EH (cell line): ENCODE measurements around the gene HDAC11.
"Not testable (repeated sequence)": the region's sequence is repeated elsewhere in the genome, so short reads cannot be mapped to it uniquely, and the experiment has no call there.

Experiments
- DNase-seq: peaks from one replicate; pipeline ENCODE4 v3.0.0-alpha.2; 2015; ENCODE audit warnings: low read depth

The HDAC11 gene

DNA sequence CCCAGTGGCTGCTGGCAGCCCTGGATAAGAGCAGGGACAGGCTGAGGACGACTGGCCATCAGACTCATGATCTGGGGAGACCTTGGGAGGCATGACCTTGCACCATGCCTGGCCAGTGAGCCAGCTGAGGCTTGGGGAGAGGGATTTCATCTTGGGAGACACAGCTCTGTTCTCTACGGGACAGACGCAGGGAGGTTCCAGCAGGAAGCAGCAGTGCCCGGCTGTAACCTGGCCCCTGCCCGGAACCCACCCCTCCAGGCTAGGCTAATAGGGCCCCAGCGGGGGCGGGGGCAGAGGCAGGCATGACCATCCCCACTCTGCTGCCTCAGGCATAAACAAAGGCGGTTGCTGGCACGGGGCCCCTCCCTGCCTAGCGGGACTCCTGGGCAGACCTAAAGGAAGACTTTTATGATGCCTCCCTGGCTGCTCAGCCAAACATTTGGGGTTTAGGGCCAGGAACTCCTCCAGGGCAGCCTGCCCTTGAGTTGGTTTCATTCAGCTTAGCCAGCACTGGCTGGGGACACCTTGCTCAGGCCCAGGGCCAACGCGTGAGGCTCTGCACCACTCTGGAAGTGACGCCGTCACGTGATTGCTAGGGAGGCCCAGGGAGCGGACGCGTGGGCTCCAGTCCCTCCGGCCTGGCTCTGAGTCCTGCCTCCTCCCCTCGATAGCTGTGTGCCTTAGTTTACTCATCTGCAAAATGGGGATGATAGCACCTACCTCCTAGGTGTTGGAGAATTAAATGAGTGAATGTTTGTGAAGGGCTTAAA is 27.6 kb downstream of the HDAC11 start:
- DNase-seq: peak; percentile 71

DNA sequence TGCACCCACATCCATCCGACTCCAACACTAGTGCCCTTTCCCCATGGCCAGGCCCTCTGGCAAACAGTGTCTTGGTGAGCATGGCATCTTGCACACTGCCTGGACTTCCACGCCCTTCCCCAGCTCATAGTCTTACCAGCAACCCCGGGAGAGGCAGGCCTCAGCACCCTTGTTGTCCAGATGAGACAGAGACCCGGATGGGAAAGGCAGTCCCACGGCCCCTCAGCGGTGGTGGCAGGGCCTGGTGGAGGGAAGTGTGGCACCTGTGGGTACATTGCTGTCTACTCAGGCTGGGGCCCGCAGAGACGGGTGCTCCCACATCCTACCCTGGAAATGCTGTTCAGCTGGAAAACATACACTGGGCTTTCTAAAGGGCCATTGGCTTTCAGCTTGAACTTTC is 28.4 kb downstream of the HDAC11 start:
- no peak for DNase-seq

DNA sequence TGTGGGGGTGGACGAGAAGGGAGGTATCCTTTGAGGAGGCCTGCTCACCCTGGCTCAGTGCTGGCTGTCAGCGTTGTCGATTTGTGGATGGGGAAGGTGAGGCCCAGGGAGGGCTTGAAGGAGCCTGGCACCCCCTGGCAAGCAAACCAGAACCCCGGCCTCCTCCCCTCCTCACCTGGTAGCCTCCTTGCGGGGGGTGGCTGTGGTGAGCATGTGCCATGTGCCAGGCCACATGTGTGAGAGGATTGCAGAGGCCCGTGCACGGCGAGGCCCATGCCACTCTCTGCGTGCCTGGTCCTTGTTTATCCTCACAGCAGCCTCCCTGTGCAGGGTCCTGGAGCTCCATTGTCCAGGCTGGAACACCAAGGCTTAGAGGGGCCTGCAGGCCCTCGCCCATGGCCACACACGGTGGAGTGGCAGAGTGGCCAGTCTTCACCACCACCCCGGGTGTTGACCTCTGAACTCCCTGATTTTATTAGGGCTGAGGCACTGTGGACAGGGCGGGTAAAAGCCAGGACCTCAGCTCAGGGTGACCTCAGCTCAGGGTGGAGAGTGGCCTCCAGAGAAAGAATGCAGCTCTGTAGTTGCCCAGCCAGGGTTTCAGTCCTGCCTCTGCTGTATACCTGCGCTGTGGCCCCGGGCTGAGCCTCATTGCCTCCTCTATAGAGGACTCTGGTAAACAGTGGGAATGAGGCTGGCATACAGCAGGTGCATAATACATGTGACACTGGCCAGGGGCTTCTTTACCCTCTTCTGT is 29.1 kb downstream of the HDAC11 start:
- DNase-seq: no peak

- DNase-seq: no peak
Observed at GRCh38 chr3:13509816-13510192, 29.7 kb downstream of the HDAC11 start.

- no peak for DNase-seq
Observed at GRCh38 chr3:13512451-13512850, 32.3 kb downstream of the HDAC11 start.

GRCh38 chr3:13513051-13513912 is 33.2 kb downstream of the HDAC11 start:
- DNase-seq: peak; percentile 87

DNA sequence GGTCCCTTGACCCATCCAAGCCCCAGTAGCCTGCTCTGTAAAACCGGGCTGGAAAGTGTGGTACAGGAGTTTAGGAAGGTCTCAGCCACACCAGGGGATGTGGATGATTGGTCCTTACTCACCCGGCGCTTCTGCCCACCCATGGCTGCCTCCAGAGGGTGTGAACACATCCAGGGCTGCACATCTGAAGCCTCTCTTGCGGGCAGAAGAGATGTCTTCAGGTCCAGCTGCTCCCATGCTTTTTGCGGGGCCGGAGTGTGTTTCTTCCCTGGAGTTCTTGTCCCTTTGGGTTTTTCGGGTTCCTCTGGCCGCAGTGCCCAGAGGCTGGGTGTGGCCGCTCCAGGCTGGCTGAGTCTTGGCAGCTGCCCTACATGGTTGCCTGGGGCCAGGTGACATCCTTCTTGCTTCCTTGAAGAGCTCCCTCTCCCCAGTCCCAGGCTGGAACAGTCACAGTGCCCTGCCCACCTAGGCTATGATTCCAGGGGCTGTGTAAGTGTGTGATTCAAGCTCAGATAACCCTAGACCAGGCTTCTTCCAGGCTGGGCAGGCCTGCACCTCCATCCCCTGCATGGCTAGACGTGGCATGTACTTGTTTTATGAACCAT is 33.9 kb downstream of the HDAC11 start:
- peak; percentile 41 for DNase-seq

DNA sequence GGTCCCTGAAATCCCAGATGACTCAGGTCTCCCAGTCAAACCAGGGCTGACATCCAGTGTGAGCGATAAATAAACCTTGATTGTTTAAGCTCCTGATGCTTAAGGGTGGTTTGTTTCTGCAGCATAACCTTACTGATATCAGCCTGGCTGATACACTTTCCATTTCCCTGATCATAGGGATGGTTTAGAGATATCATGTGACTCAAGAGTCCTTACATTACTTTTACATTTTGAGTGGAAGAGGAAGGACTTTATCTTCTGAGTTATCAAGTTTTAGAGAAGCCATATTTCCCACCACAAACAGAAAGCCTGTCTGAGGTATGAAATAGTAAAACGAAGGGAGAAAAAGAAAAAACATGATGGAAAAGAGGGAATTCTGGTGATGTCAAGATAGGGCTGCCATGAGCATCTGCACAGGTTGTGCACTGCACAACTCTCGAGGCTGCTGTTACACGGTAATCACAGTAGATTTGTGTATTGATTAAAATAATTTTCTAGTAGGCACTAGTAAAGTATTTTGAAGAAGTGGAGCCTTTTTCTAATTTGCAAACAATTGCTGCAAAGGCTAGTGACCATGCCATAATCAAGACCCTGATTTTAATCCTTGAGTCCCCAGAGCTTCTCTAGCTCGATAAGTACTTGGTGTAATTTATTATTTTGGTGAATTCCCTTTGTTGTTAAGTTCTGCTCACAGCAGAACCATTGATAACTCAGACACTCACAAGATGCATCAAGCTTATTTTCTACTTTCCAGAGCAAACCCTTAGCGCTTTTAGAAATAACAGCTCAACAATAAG is 34.7 kb downstream of the HDAC11 start:
- DNase-seq: no peak

- DNase-seq: no peak
Observed at GRCh38 chr3:13515786-13516759, 36.0 kb downstream of the HDAC11 start.

DNA sequence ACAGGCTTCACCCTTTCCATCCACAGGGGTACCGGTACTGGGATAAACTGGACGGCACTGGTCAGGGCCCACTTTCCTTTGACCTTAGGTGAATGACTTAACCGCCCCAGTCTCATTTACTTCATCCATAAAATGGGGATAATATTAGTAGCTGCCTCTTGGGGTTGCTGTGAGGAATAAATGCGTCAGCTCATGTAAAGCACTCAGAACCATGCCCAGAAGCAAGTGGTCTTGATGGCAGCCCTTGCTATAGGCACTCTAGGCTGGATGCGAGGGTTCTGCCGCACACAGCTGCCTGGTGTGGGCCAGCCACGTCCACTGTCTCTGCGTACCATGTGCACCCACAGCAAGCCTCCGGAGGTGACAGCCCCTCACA is 36.6 kb downstream of the HDAC11 start:
- no peak for DNase-seq

- DNase-seq: no peak
Observed at GRCh38 chr3:13517253-13517977, 37.3 kb downstream of the HDAC11 start.

DNA sequence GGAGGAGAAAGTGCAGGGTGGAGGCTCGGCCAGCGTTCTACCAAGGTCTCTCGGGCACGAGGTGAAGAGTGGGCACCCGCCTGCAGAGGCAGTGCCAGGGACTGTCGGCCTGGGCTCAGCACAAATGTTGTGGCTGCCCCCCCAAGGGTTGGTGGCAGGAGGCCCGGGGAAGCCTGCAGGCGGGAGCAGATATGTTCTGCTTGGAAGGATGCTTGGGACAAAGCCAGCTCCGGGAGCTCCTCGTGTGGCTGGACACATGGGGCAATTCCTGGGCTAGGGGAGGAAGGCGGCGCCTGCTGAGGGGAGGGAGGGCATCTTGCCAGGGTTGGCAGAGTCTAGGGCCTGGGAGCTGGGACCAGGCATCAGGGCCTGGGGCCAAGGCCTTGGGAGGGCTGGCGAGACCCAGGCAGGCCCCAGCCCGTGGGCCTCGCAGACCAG is 38.4 kb downstream of the HDAC11 start:
- peak; percentile 59 for DNase-seq

DNA sequence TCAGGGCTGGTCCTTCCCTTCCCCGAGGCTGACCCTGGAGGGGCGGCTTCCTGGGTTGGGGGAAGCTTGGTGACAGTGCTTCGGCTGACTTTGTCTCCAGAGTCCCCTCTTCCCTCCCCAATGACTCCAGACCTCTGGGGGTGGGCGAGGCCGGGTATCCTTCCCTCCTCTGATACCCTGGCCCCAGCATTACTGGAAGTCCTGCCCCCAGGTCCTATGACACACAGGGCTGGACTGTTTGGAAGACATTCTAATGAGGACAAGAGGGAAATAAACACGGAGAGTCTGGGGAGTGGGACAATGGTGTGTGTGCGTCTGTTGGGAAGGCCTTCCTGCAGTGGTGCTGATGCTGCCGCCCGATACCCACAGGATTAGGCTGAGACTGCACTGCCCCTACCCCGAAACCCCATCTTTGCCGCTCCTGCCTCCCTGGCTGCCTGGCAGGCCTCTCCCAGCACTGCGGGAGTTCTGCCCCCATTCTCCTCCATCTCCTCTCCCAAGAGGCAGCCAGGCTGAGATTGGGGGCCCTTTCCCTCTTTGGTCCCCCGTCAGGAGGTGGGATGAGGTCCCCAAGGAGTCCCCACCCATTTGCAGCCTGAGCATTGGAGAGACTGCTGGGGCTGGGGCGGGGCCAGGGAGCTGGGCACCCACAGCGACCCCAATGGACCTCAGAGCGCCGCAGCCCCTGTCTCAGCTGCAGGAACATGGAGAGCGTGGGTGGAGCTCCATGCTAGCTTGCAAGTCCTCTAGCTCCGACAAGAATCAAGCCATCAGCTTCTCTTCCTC is 39.1 kb downstream of the HDAC11 start:
- DNase-seq: no peak

- no peak for DNase-seq
Observed at GRCh38 chr3:13520326-13520880, 40.3 kb downstream of the HDAC11 start.

GRCh38 chr3:13521309-13521708 is 41.2 kb downstream of the HDAC11 start:
- DNase-seq: no peak

DNA sequence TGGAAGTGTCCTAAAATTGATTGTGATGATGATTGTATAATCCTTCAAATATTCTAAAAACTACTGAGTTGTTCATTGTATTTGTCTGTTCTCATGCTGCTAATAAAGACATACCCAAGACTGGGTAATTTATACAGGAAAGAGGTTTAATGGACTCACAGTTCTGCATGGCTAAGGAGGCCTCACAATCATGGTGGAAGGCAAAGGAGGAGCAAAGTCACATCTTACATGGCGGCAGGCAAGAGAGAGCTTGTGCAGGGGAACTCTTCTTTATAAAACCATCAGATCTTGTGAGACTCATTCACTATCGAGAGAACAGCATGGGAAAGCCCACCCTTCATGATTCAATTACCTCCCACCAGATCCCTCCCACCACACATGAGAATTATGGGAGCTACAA is 41.6 kb downstream of the HDAC11 start:
- not testable (repeated sequence) for DNase-seq

GRCh38 chr3:13522236-13522635 is 42.1 kb downstream of the HDAC11 start:
- no peak for DNase-seq

DNA sequence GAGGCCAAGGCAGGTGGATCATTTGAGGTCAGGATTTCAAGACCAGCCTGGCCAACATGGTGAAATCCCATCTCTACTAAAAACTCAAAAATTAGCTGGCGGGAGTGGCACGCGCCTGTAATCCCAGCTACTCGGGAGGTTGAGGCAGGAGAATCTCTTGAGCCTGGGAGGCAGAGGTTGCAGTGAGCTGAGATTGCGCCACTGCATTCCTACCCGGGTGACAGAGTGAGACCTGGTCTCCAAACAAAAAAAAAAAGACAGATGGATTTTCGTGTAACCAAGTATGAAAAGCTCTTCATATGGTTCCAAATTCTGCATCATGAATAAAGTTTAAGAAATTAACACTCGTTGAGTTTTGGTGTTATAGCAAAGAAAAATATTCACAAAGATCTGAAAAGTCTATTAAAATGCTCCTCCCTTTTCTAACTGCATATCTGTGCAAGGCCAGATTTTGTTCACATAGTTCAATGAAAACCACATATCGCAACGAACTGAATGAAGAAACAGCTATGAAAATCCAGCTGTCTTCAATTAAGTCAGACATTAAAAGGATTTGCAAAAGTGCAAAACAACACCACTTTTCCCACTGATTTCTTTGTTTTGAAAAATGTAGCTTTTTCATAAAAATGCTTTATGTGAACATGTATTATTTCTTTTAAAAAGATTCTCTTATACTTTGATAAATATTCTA is 45.0 kb downstream of the HDAC11 start:
- DNase-seq: peak; percentile 85
